Activated gamma-delta T cell treated with anti-CD3 and anti-CD28 coated beads, Interleukin-2, amount 50 U/mL, for 16 hours (primary cell): ENCODE results near the gene MATN1.
"Not testable (repeated sequence)": the region's sequence is repeated elsewhere in the genome, so short reads cannot be mapped to it uniquely, and the experiment has no call there.

Experiments
- DNase-seq: peaks from one replicate; pipeline ENCODE4 v3.0.0-alpha.2; 2020; ENCODE audit warnings: low read depth

The MATN1 gene, protein sequence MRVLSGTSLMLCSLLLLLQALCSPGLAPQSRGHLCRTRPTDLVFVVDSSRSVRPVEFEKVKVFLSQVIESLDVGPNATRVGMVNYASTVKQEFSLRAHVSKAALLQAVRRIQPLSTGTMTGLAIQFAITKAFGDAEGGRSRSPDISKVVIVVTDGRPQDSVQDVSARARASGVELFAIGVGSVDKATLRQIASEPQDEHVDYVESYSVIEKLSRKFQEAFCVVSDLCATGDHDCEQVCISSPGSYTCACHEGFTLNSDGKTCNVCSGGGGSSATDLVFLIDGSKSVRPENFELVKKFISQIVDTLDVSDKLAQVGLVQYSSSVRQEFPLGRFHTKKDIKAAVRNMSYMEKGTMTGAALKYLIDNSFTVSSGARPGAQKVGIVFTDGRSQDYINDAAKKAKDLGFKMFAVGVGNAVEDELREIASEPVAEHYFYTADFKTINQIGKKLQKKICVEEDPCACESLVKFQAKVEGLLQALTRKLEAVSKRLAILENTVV

DNA sequence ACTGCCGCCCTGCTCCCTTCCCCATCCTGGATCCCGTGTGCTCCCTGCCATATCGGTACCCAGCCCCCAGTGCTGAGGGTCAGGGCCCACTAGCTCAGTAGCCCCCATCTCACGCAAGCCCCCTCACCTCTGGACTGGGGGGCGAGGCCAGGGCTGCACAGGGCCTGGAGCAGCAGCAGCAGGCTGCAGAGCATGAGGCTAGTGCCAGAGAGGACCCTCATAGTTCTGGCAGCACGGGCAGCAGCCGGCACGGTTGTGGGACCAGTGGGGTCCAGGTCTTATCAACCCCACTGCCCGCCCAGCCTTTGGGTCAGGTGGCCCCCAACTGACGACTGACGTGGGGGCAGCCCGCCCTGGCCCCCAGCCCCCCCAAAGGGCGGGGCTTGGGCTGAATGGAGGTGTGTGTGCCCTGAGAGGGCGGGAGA, at the start of gene MATN1:
Gene MATN1 (minus strand): TSS at position 255 of the 425 bp plus-strand sequence. CDS start 34 bp downstream, at position 221.
- no peak for DNase-seq

DNA sequence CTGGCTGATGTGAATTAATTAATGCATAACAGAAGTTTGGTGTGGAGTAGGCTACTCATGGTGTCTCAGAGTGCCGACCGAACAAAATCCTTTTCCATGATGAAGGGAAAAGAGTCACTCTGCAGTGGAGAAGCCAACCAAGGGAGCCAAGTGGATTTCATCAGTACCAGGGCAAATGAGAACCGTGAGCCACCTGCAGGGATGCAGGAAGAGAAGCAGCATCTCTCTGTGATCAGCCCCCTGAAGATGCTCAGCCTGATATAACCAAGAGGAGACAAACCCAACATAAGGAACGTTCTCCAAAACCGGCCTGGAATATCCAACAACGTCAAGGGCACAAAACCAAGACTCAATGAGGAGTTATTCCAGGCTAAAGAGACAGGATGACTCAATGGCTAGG, 47.6 kb upstream of the MATN1 start:
- DNase-seq: no peak

DNA sequence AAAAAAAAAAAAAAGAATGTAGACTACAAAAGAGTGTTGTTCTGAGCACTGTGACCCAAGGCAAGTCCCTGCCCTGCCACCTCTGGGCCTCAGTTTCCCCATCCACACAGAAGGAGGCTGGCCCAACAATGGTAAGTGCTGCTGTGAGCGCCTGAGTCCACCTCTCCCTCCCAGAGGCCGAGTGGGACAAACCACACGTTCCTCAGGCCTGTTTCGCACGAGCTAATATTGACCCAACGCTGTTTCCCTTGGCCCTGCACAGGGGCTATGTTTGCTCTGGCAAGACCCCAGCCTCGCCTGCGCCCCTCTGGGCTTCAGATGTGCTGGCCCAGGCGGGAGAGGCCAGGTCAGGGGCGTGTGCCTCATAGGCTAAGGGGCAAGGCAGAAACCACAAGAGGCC, 46.8 kb upstream of the MATN1 start:
- DNase-seq: no peak

DNA sequence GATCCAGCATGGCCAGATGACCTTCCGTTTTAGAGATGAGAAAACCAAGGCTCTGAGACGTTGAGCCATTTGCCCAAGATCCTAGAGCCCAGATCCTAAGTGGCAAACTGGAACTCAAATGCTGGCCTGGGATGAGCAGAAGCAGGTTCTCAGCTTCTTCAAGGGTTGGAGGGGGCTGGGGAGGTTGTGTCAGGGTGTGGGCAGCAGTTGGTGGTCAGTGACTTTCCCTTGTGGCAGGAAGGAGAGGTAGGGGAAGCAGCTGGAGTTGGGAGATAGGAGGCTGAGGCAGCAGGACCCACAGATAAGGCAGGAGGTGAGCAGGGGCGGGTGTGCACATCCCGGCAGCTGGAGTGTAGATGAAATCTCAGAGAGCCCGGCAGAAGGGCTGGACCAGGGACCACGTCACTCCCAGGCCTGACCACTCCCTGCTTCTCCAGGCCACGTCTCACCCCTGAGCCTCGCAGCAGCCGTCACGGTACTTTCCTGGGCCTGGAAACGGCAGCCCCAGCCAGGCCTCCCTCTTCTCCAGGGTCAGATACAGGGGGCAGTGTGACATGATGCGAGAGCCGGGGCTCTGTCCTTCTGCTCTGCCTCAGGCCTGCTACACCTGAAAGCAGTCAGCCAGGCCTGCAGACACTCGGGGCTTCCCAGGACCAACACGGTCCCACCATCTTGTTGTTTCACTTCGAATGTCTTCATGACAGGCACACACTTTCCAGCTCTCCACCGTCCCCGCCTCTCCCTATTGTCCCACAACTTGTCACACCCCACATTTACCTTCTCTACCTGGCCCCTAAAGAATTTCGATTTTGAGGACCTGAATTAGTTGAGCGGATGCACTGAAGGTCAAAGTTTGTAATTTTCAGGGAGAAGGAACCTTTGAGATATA, 45.7 kb upstream of the MATN1 start:
- no peak for DNase-seq

DNA sequence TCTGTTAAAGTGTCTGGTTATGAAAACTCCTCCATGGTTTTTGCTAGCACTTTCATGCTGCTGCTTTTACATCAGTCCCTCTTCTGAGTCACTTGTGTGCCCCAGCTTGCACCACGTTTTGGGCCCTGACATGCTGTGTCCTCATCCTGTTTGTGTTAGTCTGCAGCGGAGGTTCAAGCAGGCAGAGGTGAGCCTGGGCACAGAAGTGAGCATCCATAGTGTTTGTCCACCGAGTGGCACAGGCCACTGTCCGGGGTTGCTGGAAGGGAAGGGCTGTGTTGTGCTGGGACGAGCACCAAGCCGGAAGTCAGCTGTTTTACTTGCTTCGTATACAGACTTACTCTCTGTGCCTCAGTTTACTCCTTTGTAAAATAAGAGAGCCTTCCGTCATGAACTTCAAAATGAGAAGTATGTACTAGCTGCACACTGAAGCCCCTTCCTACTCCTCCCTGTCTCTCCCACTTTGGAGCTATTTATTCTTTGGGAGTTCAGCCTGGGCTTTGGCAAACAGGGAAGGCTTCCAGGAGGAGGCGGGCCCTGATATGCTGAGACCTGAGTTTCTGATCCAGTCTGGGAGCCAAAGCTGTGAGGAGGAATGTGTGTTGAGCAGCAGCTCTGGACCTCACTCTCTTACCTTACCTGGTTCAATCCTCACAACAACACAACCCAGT, 44.9 kb upstream of the MATN1 start:
- no peak for DNase-seq

DNA sequence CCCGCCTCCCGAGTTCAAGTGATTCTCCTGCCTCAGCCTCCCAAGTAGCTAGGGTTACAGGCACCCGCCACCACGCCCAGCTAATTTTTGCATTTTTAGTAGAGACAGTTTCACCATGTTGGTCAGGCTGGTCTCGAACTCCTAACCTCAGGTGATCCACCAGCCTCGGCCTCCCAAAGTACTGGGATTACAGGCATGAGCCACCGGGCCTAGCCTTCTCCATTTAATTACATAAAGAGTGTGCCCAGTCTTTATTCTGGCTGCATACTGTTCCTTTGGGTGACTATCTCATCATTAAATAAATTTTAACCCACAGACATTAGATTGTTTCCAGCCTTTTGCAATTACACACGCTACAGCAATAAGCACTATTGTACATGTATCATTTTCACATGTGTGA, 43.6 kb upstream of the MATN1 start:
- not testable (repeated sequence) for DNase-seq

DNA sequence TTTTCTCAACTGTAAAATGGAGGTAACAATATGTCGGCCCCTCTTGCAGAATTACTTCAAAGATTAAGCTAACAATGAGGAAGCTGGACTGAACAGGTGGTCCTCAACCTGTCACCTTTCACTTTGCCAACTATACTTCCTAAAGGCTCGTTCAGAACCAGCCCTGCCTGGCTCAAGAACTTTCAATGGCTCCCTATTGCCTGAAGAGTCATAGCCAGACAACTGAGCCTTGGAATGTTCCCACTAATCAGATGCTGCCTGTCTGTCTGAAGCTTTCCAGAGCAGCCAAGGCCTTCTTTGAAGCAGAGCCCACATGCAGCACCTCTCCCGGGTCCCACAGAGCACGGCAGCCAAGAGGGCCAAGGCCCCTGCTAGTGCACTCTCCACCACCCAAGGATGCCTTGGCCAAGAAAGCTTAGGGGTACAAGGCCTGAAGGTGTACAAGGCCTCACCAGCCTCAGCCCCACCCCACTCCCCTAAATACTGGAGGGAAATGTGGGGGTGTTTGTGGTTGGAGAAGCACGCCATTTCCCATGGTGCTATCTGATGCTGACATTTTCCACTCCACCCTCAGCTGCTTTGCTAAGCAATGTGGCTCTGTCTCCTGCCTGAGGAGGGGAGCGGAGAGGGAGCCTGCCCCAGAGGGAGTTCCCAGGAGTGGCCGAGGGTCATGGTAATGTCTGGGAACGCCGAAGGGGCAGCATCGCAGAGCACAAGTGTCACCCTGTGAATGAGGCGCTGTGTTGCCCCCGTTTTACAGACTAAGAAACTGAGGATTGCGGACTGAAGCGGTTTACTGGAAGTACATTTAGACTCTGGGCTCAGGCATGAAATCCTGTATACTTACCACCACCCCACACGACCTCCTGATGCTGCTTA, 42.4 kb upstream of the MATN1 start:
- no peak for DNase-seq

DNA sequence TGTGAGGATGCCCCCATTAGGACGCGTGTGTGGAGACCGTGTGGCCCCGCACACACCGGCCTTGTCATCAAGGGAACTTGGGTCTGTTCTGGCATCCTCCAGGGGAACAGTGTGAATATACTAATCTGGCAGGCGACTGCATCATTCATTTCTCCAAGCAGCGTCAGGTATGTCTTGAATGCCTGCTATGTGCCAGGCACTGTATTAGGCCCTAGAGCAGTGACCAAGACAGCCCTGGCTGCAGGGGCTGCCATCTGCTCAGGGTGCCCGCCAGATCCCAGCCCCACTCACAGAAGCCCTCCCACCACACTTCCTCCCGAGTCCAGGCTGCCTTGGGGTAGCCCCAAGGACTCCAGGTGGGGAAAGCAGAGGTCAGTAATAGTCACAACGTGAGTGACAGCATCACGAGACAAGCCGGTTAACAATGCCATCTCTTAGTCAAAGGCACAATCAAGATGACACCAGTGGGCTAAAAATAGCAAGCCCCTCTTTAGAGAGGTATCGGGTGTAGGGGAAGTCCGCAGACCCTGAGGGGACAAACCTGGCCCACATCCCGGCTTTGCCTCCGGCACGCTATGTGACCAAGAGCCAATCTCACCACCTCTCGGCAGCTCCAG, 41.7 kb upstream of the MATN1 start:
- no peak for DNase-seq

DNA sequence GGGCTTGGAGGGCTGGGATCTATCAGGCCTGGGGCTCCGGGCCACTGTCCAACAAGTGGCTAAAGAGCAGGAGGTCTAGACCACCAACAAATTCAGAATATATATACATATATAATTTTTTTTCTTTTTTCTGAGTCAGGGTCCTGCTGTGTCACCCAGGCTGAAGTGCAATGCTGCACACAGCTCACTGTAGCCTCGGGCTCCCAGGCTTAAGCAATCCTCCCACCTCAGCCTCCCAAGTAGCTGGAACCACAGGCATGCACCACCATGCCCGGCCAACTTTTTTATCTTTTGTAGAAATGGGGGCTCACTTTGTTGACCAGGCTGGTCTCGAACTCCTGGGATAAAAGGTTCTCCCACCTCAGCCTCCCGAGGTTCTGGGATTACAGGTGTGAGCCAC, 41.0 kb upstream of the MATN1 start:
- no peak for DNase-seq

DNA sequence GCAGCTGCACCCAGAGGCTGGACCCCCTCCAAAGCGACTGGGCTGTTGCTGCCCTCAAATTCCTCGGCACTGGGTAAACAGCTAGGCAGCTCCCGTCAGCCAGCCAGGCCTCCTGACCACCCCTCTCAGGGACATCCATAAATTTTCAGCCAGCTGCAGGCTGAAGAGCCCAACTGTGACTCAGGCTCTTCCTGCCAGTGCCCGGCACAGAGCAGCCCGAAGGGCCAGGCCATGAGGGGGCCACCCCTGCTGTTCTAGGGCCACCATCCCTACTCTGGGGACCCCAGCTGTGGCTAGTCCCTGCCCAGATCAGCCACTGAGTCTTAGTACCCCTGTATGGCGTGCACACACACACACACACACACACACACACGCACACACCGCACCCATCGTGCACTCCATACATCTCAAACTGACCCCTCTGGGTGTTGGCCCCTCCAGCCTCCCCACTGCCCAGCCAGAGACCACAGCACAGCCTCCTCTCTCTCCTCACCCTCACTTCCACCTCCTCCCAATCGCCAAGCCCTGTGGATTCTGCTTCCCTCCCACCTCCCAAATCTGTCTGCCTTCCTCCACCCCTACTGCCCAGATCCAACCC, 40.4 kb upstream of the MATN1 start:
- DNase-seq: no peak

DNA sequence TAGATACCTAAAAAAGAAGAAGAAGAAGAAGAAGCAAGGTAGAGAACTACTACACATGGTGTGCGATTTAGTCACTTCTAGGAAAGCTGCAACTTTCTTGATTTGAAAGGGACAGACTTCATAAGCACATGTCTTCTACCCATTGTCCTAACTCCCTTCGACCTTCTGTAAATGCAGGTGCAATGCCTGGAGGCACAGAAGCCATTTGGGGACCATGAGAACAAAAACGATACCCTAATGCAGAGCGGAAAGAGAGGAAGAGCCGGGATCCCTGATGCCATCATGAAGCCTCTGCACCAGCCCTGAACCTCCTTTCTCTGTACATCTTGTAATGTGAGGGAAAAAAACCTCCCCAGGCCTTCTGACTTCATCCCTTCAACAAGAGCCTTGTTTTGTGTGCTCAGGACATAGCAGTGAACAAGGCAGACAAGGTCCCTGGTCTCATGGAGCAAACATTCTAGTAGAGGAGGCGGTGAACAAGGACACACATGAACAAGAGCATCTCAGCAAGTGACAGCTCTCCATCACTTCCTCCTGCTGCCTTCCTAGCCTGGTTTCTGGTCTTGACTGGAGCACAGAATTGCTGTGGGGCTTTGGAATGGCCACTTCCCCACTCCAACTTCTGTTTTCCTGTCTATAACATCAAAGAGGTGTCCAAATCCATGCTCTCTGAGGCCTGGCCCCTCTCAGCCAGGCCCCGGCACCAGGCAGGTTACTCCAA, 39.7 kb upstream of the MATN1 start:
- DNase-seq: no peak

DNA sequence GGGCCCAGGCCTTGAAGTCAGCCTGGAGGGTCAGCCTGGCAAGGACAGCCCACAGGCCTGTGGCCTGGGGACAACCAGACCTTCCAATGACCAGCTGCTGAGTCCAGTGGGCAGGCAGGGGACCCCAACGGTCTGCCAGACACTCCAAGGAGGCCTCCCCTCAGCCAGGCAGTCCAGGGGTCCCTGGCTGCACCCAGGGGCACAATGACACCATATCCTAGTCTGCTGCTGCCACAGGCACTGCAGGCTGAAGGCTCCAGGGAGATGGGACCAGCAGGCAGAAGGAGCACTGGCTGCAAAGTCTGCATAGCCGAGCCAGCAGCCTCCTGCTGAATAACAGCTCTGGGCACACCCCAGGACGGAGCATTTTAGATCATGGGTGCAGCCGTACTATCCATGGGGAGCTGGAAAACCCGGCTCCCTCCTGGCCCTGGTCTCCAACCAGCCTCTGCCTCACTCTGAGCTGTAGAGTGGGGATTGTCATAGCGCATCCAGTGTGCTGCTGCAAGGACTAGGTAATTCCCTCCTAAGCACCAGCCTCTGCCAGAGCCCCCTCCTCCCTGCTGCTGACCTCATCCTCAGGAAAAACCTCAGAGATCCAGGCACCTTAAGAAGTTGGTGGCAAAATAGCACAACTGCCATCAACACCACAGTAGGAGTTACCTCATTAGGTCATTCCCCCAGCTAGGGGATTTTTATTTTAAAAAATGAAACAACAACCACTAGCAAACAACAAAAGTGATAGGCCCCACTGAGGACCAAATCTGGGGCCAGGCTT, 39.0 kb upstream of the MATN1 start:
- no peak for DNase-seq

DNA sequence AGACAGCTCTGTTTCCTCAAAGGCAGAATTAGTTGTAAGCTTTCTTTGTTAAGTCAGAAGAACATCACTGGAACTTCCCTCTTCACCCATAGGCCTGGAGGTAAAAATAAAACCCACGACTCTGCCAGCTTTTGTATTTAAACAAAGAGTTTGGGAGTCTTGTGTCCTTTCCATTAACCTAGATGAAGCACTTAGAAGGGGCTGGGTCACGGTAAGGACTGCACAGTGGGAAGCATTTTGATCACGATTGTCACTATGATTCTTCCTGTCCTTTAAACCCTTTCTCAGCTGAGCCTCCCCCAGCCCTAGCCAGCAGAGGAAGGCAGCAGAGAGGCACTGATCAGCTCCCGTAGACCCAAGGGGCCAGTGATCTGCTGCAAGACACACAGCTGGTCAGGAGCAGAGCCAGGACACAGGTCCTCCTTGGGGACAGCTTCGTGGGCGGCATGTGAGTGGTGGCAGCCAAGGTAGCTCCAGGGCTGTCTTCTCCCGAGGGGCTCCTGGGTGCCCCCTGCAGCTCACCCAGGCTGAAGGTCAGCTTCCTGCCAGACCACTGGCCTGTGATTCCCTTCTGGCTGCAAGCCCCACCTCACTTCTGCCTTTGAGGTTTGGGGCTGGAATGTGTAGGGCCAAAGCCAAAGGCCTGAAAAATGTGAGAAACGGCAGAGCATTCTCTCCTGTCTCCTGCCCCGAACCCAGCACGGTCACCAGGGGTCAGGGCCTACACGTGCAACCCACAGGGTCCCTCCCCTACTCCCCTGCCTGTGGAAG, 38.2 kb upstream of the MATN1 start:
- DNase-seq: no peak

DNA sequence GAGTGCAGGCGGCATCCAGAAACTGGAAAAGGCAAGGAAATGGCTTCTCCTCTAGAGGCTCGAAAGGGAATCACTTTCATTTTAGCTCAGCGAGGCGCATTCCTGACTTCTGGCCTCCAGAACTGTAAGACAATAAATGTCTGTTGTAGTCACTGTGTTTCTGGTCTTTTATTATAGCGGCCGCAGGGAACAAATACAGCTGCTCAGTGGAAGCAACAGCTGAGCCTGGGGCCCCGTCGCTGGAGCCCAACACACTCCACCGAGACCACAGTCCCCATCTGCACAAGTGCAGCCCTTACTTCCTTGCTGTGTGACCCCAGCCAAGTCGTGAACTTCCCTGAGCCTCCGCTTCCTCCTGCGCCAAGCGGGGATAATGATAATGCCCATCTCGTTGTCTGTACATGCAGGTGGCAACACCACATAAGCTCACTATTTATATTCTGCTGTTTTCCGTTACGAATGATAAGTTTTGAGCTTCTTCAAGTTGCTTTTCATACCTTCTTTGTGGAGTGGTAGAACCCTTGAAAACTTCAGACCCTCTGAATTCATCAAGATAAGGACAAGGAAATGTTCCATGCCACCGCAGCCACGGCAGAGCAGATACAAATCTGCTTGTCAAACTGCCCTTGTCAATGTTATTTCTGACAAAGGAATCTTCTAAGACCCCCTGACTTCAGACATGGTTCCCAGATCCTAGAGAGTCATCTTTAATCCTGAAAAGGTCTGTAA, 37.4 kb upstream of the MATN1 start:
- no peak for DNase-seq

DNA sequence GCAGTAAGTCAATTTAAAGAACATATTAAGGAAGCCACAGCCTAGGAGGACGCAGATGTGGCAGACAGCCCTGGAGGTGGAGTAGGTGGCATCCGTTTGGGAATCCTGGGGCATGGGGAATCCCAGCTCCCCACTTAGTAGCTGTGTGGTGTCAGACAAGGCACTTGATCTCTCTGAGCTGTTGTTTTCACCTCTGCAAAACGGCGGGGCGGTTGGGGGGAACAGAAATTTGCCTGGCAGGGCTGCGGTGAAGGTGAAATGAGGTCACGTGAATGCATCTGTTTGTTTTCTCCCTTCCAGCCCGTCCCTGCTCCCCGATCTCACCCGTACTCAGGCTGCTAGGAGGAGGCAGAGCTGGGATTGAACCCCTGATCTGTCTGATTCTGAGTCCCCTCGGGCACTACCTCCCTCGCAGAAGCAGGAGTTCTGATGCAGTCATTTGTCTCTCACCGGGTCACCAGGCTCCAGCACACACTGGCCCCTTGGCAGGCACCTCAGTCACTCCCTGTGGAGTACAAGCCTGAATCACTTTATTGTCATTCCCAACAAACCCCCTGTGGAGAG, 36.4 kb upstream of the MATN1 start:
- peak; percentile 54 for DNase-seq

DNA sequence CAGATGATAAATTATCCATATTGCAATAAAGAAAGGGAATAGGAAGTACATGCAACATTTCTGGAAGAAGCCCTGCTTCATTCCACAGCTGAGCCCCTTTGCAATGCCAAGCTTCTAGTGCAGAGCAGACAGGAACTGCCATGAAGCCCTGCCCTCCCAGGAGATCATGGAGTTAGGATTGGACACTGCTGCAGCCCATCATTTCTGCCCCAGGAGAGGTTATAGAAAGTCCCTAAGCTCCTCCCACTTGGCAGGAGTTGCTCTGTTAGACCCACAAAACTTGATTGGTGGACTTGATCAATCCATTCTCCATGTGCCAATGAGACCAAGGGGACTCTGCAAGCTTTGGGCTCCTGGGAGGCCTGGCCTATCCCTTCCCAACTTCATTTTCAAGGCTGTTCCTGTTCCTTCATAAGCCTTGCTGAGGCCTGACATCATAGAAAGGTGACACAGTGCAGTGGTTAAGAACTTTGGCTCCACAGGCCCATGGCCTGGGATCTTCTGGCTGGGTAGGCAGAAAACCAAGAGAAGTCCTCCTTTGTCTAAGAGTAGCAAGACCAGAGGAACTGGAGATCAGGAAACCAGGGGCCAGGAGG, 35.5 kb upstream of the MATN1 start:
- DNase-seq: no peak
